Testis (tissue), 3 donors: ENCODE data around the gene KIF26B. TPM values are rescaled to one million over a fixed set of nuclear protein-coding genes. Genes with fewer than 3 reads are reported as not detected.
"Not testable (repeated sequence)": the region's sequence is repeated elsewhere in the genome, so short reads cannot be mapped to it uniquely, and the experiment has no call there.

Source experiments
- DNase-seq: peaks from one replicate; pipeline ENCODE4 v3.0.0-alpha.2; 2019
- H3K27ac ChIP-seq, 2 donors: fragments of 200-600 bp; sonication (generic); one replicate each; pipeline ENCODE4 v1.5.1; 2019
- H3K27me3 ChIP-seq: fragments of 200-600 bp; sonication (generic); one replicate; pipeline ENCODE4 v1.5.1; 2019
- H3K36me3 ChIP-seq: fragments of 200-600 bp; sonication (generic); one replicate; pipeline ENCODE4 v1.5.1; 2017; ENCODE audit warnings: low read depth; ENCODE audit errors: missing control alignments
- H3K4me1 ChIP-seq: fragments of 200-600 bp; sonication (generic); one replicate; pipeline ENCODE4 v1.5.1; 2019
- H3K4me3 ChIP-seq, 2 donors: fragments of 200-600 bp; sonication (generic); one replicate each; pipeline ENCODE4 v1.5.1; 2017 to 2019
- H3K9me3 ChIP-seq: fragments of 200-600 bp; sonication (generic); one replicate; pipeline ENCODE4 v1.5.1; 2017
- POLR2A ChIP-seq: fragments of 450-650 bp; IDR thresholded peaks from one replicate; pipeline ENCODE4 v1.6.1; 2017; ENCODE audit warnings: antibody characterized with exemption, mild to moderate bottlenecking, moderate library complexity
- WGBS, 2 donors: methylation state at CpG; one replicate each; pipeline ENCODE4 v1.1.5; 2018; 5-methylcytosine and 5-hydroxymethylcytosine counted together
- intact Hi-C: fragments of 100-400 bp; cut with DNase I; formaldehyde crosslinking; loops from one replicate; pipeline ENCODE4 v1.15.1; 2023; ENCODE audit warnings: low total_unique reads
- polyA plus RNA-seq: library from polyadenylated mRNA; stranded (reverse); fragments of 350-450 nt; fragmentation: Illumina TruSeq; extraction: RNeasy Lipid Tissue Mini Kit (QIAGEN cat#74804); gene quantifications from one replicate; pipeline ENCODE4 v1.2.3, GENCODE V29; 2014; ENCODE audit warnings: low read depth, low replicate concordance; ENCODE audit not compliant: insufficient read depth
- total RNA-seq, 2 donors: library from RNA; depleted of rRNA; stranded (reverse); fragments of >200 nt; gene quantifications; one replicate each; pipeline ENCODE4 v1.2.3, GENCODE V29; 2016
- TF ChIP-seq, protein P1 (sequence below), 3 experiments: fragments of 450-650 bp in 2 of 3; fragments of 200-600 bp in 1 of 3; sonication (generic) in 1 of 3; IDR thresholded peaks; one replicate each; pipeline ENCODE4 v1.5.1; 2016 to 2019; ENCODE audit warnings: antibody characterized with exemption in 3 of 3, mild to moderate bottlenecking in 2 of 3, moderate library complexity in 1 of 3

Gene KIF26B
- total and polyA plus RNA-seq, 3 donors from 2014 or later: 3.0 to 4.8 (median 3.1) TPM

DNA sequence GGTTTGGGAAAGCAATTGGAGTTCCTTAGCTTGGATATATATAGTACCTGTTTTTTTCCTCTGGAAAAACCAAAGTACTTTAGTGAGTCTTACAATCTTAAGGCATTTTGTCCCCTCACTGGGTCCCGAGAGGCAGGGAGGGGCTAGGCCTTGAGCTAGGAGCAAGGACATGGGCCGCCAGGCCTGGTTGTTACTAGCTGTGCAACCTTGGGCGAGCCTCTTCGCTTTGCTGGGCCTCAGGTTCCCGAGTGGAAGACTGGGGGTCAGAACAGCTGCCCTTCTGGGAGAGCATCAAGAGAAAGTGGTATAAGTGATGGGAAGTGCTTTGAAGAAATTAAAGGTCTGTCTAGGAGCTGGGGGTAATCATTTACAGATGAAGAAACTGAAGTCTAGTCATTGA is 553.2 kb downstream of the KIF26B start:
- Histone ChIP-seq H3K36me3 (no peaks in the 10 kb centered on the region), H3K27ac (no peak overlapping the region), H3K27me3 (no peaks in the 10 kb centered on the region), H3K9me3 (no peaks in the 10 kb centered on the region), H3K4me1 (no peaks in the 10 kb centered on the region), H3K4me3 (no peak overlapping the region)
- WGBS, 2 donors: 93% methylated on average over 5 of the region's 5 CpGs
- TF ChIP-seq POLR2A: no peak
- TF ChIP-seq, protein P1, sequence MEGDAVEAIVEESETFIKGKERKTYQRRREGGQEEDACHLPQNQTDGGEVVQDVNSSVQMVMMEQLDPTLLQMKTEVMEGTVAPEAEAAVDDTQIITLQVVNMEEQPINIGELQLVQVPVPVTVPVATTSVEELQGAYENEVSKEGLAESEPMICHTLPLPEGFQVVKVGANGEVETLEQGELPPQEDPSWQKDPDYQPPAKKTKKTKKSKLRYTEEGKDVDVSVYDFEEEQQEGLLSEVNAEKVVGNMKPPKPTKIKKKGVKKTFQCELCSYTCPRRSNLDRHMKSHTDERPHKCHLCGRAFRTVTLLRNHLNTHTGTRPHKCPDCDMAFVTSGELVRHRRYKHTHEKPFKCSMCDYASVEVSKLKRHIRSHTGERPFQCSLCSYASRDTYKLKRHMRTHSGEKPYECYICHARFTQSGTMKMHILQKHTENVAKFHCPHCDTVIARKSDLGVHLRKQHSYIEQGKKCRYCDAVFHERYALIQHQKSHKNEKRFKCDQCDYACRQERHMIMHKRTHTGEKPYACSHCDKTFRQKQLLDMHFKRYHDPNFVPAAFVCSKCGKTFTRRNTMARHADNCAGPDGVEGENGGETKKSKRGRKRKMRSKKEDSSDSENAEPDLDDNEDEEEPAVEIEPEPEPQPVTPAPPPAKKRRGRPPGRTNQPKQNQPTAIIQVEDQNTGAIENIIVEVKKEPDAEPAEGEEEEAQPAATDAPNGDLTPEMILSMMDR (IDR thresholded peaks at IDR 0.05): no peak
- no peak for DNase-seq
- intact Hi-C loops: no loop called here

DNA sequence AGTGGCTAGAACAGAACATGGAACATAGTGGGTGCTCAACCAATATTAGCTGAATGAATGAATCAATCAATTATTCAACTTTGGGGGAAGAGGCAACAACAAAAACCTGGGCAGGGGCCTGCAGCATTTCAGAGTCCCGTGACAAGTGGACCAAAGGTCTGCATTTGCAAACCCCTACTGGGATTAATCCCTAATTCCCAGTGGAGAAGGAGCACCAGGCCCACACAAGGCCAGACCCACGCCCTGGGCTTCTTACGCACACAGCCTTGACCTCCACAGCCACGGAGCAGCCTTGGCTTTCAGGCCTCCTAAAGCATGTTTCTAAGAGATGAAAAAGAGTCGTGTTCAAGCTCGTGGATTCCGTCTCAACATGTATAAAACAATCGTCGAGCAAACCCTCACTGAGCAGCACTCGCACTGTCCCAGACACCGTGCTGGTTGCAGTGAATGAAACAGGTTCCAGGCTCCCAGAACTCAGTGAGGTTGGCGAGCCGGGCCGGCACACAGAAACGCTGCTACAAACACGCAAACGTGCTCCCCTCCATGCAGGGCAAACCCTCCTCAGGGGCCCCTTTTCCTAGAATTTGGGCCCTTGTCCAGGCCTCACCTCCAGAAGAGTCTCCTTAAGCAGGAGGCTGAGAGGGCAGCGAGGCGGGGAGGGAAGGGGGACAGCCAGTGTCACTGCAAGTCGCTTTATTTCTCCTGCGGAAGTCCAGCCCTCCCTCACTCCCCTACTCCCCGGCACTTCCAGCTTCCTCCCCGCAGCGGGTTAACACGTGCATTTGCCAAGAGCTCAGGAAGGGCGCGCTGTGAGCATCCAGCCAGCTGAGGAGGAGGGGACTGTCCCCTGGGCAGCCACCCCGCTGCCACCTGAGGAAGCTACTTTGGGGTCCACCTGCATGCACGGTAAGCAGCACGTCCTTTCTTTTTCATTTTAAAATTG is 556.4 kb downstream of the KIF26B start:
- TF ChIP-seq, protein P1 (IDR thresholded peaks at IDR 0.05): no peak
- TF ChIP-seq POLR2A: no peak
- no peaks in the 10 kb centered on the region for H3K4me1 ChIP-seq
- H3K36me3 ChIP-seq: no peaks in the 10 kb centered on the region
- no peak for DNase-seq
- no peak overlapping the region for H3K4me3 ChIP-seq
- 57 to 61% methylated on average over 24 to 30 of the region's 30 CpGs for WGBS, 2 donors
- no peaks in the 10 kb centered on the region for H3K9me3 ChIP-seq
- intact Hi-C loops: no loop called here
- H3K27me3 ChIP-seq: no peaks in the 10 kb centered on the region
- no peak overlapping the region for H3K27ac ChIP-seq

DNA sequence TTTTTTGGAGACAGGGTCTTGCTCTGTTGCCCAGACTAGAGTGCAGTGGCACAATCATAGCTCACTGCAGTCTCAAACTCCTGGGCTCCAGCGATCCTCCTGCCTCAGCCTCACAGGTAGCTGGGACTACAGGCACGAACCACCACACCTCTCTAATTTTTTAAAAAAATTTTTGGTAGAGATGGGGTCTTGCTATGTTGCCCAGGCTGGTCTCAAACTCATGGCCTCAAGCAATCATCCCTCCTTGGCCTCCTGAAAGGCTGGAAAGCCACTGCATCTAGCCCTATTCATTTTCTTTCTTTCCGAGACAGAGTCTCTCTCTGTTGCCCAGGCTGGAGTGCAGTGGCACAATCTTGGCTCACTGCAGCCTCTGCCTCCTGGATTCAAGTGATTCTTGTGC is 559.2 kb downstream of the KIF26B start:
- H3K9me3 ChIP-seq, H3K36me3 ChIP-seq, intact Hi-C loops, H3K27ac ChIP-seq, H3K4me1 ChIP-seq, DNase-seq, H3K4me3 ChIP-seq, H3K27me3 ChIP-seq: not testable (repeated sequence)
- WGBS, 2 donors: 95 to 97% methylated on average over 3 of the region's 3 CpGs

DNA sequence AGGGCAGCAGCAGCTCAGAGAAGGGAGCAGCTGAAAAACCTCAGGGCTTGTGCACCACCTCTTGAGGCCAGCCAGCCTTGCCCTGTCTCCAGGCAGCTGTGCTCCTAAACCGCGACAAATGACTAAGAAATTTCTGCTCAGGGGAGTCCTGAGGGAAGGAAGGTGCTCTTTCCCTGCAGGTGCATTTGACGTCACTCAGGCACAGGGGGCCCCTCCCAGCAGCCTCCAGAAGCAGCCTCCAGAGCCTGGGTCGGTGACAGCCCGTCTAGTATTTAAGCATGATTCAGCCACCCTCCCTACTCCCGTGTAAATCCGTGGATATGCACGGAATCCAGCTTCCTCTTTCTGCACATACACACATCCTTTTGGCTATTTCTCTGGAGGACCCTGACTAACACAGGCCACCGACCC is 560.5 kb downstream of the KIF26B start:
- H3K27me3 ChIP-seq: no peaks in the 10 kb centered on the region
- H3K27ac ChIP-seq: no peak overlapping the region
- H3K9me3 ChIP-seq: no peaks in the 10 kb centered on the region
- no peaks in the 10 kb centered on the region for H3K4me1 ChIP-seq
- WGBS, 2 donors: 55 to 74% methylated on average over 9 of the region's 9 CpGs
- TF ChIP-seq, protein P1 (IDR thresholded peaks at IDR 0.05): no peak
- no peak for TF ChIP-seq POLR2A
- H3K36me3 ChIP-seq: no peaks in the 10 kb centered on the region
- DNase-seq: no peak
- intact Hi-C loops: no loop called here
- H3K4me3 ChIP-seq: no peak overlapping the region

DNA sequence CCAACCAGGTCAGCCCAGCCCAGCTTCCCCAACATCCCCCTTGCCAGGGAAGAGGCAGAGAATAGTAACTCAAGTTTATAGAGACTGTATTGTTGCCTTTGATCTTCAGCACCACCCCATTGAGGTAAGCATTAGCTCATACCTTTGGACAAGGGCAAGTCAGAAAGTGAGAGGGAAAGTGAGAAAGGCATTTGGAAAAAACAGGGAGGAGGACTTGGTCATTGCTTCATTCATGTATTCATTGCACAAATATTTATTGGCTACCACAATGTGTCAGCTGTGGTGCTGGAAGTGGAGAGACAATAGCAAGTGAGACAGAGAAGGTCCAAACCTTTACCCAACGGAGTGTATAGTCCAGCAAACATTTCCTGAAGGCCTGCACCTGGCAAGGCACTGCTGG is 561.2 kb downstream of the KIF26B start:
- WGBS, 2 donors: 81 to 88% methylated on average over 1 of the region's 1 CpG
- no peak for DNase-seq
- no peak for TF ChIP-seq POLR2A
- TF ChIP-seq, protein P1 (IDR thresholded peaks at IDR 0.05): no peak

More for the DNA sequence above, 561.2 kb downstream of the KIF26B start:
- Histone ChIP-seq H3K27ac (no peak overlapping the region), H3K36me3 (no peaks in the 10 kb centered on the region), H3K4me1 (no peaks in the 10 kb centered on the region), H3K4me3 (no peak overlapping the region), H3K9me3 (no peaks in the 10 kb centered on the region), H3K27me3 (no peaks in the 10 kb centered on the region)
- intact Hi-C loops: no loop called here
